Measurements from ENCODE around the gene EEF1AKMT3. TPM values are rescaled to one million over a fixed set of nuclear protein-coding genes. Genes with fewer than 3 reads are reported as not detected.

Gene EEF1AKMT3
- total RNA-seq, 1 experiment from 2014 or later, result 5.0 TPM

DNA sequence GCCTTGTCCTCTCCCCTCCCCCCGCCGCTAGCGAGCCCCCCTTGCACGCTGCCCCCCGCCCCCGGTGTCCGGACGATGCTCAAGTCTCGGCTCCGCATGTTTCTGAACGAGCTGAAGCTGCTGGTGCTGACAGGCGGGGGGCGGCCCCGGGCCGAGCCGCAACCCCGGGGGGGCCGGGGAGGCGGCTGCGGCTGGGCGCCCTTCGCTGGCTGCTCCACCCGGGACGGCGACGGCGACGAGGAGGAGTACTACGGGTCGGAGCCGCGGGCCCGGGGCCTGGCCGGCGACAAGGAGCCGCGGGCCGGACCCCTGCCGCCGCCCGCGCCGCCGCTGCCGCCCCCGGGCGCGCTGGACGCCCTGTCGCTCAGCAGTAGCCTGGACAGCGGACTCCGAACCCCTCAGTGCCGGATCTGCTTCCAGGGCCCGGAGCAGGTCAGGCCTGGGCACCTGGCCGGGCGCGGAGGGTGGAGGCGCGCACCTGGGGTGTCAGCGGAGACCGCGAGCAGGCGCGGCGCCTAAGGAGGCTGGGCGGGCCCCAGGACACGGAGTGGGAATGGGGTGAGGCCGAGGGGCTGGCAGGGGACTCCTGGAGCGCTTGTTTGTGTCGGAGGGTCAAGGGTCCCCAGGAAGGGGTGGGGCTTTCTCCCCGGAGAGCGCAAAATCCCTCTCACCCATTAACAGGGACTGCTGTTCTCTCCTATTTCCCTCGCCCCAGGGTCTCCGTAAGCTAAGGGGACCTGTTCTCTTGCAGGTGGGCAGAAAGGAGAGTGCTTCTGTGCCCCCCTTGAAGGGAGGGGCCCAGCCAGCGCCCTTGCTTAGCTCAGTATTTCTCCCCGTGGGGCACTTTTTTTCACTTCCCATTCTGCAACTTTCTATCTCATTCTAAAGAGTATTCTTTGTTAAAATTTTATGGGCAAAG is 16.7 kb upstream of the EEF1AKMT3 start:
- Histone ChIP-seq H3K9me3 (no peaks in the 10 kb centered on the region), H3K4me1 (peaks cover 16% of the 10 kb centered on the region; the same call in 1 of the 2 replicates), H3K27me3 (replicated peaks; ENCODE audit: control insufficient read depth, insufficient read depth, low read length) (no peaks in the 10 kb centered on the region), H3K36me3 (ENCODE audit: control insufficient read depth, insufficient read depth, low read length) (no peaks in the 10 kb centered on the region), H3K4me3 (ENCODE audit: low read depth, low read length) (peak overlapping the region; percentile 67)
- Mint-ChIP-seq H3K4me3 (ENCODE audit: unreplicated experiment) (peak overlapping the region; percentile 82), H3K36me3 (ENCODE audit: insufficient read depth, unreplicated experiment) (peaks cover 31% of the 10 kb centered on the region), H3K9me3 (ENCODE audit: unreplicated experiment) (no peaks in the 10 kb centered on the region), H3K4me1 (ENCODE audit: low read depth, unreplicated experiment) (peaks cover 27% of the 10 kb centered on the region), H3K27ac (ENCODE audit: unreplicated experiment) (no peak overlapping the region), H3K27me3 (ENCODE audit: insufficient read depth, unreplicated experiment) (no peaks in the 10 kb centered on the region)
- intact Hi-C loops (cut with micrococcal nuclease; ENCODE audit: unreplicated experiment), result no loop called here
- ChIA-PET POLR2A (interaction anchor here (0.9 kb wide), 1 partner anchor 10 kb away, joined by 3 read pairs; no protein-coding TSS in a partner anchor), CTCF (interaction anchor here (0.9 to 2.0 kb wide), 3 partner anchors 8 to 11 kb away, joined by 3 to 8 read pairs (median 8); partner anchors contain the start of gene CYP27B1)
- DNase-seq, result peak; percentile 60 to 64
- BruUV-seq (replicated peaks), result no TSS peak
- TF ChIP-seq, protein P1, sequence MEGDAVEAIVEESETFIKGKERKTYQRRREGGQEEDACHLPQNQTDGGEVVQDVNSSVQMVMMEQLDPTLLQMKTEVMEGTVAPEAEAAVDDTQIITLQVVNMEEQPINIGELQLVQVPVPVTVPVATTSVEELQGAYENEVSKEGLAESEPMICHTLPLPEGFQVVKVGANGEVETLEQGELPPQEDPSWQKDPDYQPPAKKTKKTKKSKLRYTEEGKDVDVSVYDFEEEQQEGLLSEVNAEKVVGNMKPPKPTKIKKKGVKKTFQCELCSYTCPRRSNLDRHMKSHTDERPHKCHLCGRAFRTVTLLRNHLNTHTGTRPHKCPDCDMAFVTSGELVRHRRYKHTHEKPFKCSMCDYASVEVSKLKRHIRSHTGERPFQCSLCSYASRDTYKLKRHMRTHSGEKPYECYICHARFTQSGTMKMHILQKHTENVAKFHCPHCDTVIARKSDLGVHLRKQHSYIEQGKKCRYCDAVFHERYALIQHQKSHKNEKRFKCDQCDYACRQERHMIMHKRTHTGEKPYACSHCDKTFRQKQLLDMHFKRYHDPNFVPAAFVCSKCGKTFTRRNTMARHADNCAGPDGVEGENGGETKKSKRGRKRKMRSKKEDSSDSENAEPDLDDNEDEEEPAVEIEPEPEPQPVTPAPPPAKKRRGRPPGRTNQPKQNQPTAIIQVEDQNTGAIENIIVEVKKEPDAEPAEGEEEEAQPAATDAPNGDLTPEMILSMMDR (IDR thresholded peaks at IDR 0.05; ENCODE audit: insufficient read depth in 1 of 2, low read depth in 1 of 2, low read length in 1 of 2, severe bottlenecking in 1 of 2, unreplicated experiment in 1 of 2), result no peak

DNA sequence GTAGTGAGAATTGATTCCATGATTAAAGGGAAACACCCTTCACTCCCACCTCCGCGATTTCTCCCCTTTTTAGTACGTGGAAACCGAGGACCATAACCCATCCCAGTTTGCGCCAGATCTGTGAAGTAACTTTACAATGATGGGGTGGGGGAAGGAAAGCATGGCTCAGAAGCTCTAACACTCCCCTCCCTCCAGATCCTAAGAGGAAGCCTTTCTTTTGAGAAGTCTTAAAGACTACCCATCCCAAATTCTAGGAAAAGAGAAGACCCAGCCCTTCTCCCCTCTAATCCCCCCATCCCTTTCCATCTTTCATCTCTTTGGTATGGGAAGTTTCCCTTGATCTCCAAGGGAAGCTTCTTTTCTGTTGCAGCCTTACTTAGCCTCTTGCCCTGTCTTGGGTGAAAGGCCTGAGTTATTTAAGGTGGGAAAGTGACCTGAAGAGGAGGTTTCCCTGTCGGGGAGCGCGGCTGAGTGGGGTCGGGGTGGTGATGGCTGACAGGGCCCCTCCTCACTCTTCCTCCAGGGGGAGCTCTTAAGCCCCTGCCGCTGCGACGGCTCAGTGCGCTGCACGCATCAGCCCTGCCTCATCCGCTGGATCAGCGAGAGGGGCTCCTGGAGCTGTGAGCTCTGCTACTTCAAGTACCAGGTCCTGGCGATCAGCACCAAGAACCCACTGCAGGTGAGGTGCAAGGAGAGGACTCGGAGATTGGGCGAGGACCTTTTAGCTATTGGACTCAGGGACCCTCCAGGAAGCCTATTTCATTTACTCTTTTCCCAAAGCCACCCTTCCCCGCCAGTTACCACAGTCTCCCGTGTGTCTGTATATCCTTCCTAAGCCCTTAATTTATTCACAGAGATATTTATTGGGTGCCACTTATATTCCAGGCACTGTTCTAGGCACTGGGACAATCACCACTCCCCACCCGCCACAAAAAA is 15.7 kb upstream of the EEF1AKMT3 start:
- peak overlapping the region; percentile 67 for H3K4me3 ChIP-seq (ENCODE audit: low read depth, low read length)
- Mint-ChIP-seq H3K4me1 (ENCODE audit: low read depth, unreplicated experiment) (peaks cover 20% of the 10 kb centered on the region), H3K9me3 (ENCODE audit: unreplicated experiment) (no peaks in the 10 kb centered on the region), H3K4me3 (ENCODE audit: unreplicated experiment) (peak overlapping the region; percentile 82), H3K27me3 (ENCODE audit: insufficient read depth, unreplicated experiment) (no peaks in the 10 kb centered on the region), H3K27ac (ENCODE audit: unreplicated experiment) (no peak overlapping the region), H3K36me3 (ENCODE audit: insufficient read depth, unreplicated experiment) (peaks cover 21% of the 10 kb centered on the region)
- POLR2A ChIA-PET, result interaction anchor here (0.5 to 1.0 kb wide), 3 partner anchors 8 to 16 kb away, joined by 3 read pairs; partner anchors contain the start of genes EEF1AKMT3 and METTL1
- intact Hi-C loops (cut with micrococcal nuclease; ENCODE audit: unreplicated experiment), result no loop called here
- TF ChIP-seq, protein P1 (IDR thresholded peaks at IDR 0.05; ENCODE audit: insufficient read depth in 1 of 2, low read depth in 1 of 2, low read length in 1 of 2, severe bottlenecking in 1 of 2, unreplicated experiment in 1 of 2), result peak; percentile 41 to 53
- 0 out of 2 replicates have a peak, but pooled peaks cover 12% of the 10 kb centered on the region for H3K4me1 ChIP-seq
- no TSS peak for BruUV-seq (replicated peaks)
- H3K9me3 ChIP-seq, result no peaks in the 10 kb centered on the region
- peak in 1 of 2 experiments; percentile 52 for DNase-seq
- CTCF ChIA-PET, result interaction anchor here (0.6 to 2.0 kb wide), 4 partner anchors 8 to 229 kb away, joined by 4 to 8 read pairs (median 6); partner anchors contain the start of genes CYP27B1 and TSPAN31
- no peaks in the 10 kb centered on the region for H3K27me3 ChIP-seq (replicated peaks; ENCODE audit: control insufficient read depth, insufficient read depth, low read length)
- no peaks in the 10 kb centered on the region for H3K36me3 ChIP-seq (ENCODE audit: control insufficient read depth, insufficient read depth, low read length)

DNA sequence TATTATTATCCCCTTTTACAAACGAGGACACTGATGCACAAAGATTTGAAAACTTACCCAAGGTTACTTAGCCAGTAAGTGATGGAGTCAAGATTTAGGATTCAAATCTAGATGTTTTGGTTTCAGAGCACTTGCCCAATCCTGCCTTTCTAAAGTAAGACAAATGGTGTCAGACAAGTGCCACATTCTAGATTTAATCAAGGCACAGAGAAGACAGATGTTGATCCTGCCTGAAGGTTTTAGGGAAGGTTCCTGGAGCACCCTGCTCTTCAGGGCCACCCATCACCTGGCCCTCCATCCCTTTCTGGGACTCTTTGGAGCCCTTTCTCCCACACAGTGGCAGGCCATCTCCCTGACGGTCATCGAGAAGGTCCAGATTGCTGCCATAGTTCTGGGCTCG is 14.6 kb upstream of the EEF1AKMT3 start:
- Histone ChIP-seq H3K4me3 (ENCODE audit: low read depth, low read length) (no peak overlapping the region), H3K27me3 (replicated peaks; ENCODE audit: control insufficient read depth, insufficient read depth, low read length) (no peaks in the 10 kb centered on the region), H3K9me3 (no peaks in the 10 kb centered on the region), H3K36me3 (ENCODE audit: control insufficient read depth, insufficient read depth, low read length) (no peaks in the 10 kb centered on the region), H3K4me1 (0 out of 2 replicates have a peak, but pooled peaks cover 12% of the 10 kb centered on the region)
- Mint-ChIP-seq H3K36me3 (ENCODE audit: insufficient read depth, unreplicated experiment) (peaks cover 11% of the 10 kb centered on the region), H3K27ac (ENCODE audit: unreplicated experiment) (no peak overlapping the region), H3K27me3 (ENCODE audit: insufficient read depth, unreplicated experiment) (no peaks in the 10 kb centered on the region), H3K4me3 (ENCODE audit: unreplicated experiment) (no peak overlapping the region), H3K4me1 (ENCODE audit: low read depth, unreplicated experiment) (peaks cover 19% of the 10 kb centered on the region), H3K9me3 (ENCODE audit: unreplicated experiment) (no peaks in the 10 kb centered on the region)
- no peak for DNase-seq
- intact Hi-C loops (cut with micrococcal nuclease; ENCODE audit: unreplicated experiment), result no loop called here
- TF ChIP-seq, protein P1 (IDR thresholded peaks at IDR 0.05; ENCODE audit: insufficient read depth in 1 of 2, low read depth in 1 of 2, low read length in 1 of 2, severe bottlenecking in 1 of 2, unreplicated experiment in 1 of 2), result no peak
- ChIA-PET POLR2A (no interaction called here), CTCF (no interaction called here)
- BruUV-seq (replicated peaks), result no TSS peak

All from Caco-2 (cell line).